Calu3 (cell line): ENCODE results near the gene OR10A4. TPM values are rescaled to one million over a fixed set of nuclear protein-coding genes. Genes with fewer than 3 reads are reported as not detected.

Source experiments
- BruUV-seq: library from RNA; stranded (reverse); fragments of 400-500 nt; replicated peaks from 2 replicates; lab custom pipeline; 2021; lab: Mats Ljungman, UMichigan
- CTCF ChIA-PET: fragments of 300-600 bp; sonication (Branson Sonifier 250); formaldehyde crosslinking; loops from one replicate; lab custom pipeline; 2022; ENCODE audit warnings: antibody characterized with exemption; lab: Charles Lee
- DNase-seq: peaks from one replicate; pipeline ENCODE4 v3.0.0; 2022
- H3K27ac Mint-ChIP-seq: one replicate; pipeline ENCODE4 v1.8.0; 2022; ENCODE audit warnings: mixed read lengths; ENCODE audit not compliant: unreplicated experiment
- H3K27me3 Mint-ChIP-seq: one replicate; pipeline ENCODE4 v1.8.0; 2022; ENCODE audit warnings: mixed read lengths; ENCODE audit not compliant: unreplicated experiment
- H3K36me3 Mint-ChIP-seq: one replicate; pipeline ENCODE4 v1.8.0; 2022; ENCODE audit warnings: mild to moderate bottlenecking, moderate library complexity, mixed read lengths; ENCODE audit not compliant: insufficient read depth, unreplicated experiment
- H3K4me1 Mint-ChIP-seq: one replicate; pipeline ENCODE4 v1.8.0; 2022; ENCODE audit warnings: mild to moderate bottlenecking, low read depth, mixed read lengths; ENCODE audit not compliant: unreplicated experiment
- H3K4me3 Mint-ChIP-seq: one replicate; pipeline ENCODE4 v1.8.0; 2022; ENCODE audit warnings: mild to moderate bottlenecking, low read depth, moderate library complexity, mixed read lengths; ENCODE audit not compliant: unreplicated experiment
- H3K9me3 Mint-ChIP-seq: one replicate; pipeline ENCODE4 v1.8.0; 2022; ENCODE audit warnings: low read depth, mixed read lengths; ENCODE audit not compliant: unreplicated experiment
- CTCF ChIP-seq: fragments of 200-600 bp; IDR thresholded peaks from one replicate; pipeline ENCODE4 v1.8.0; 2022; ENCODE audit warnings: antibody characterized with exemption; ENCODE audit not compliant: unreplicated experiment
- intact Hi-C: fragments of 100-400 bp; cut with micrococcal nuclease; formaldehyde crosslinking; loops from one replicate; pipeline ENCODE4 v1.10.0; 2022; ENCODE audit not compliant: unreplicated experiment
- total RNA-seq: library from RNA; stranded (reverse); gene quantifications from 2 replicates; pipeline ENCODE4 v1.2.3, GENCODE V29; 2022

Gene OR10A4
- total RNA-seq, 1 experiment from 2014 or later, result not detected

GRCh38 chr11:6841694-6842093 is 34.7 kb upstream of the OR10A4 start:
- peaks cover 9% of the 10 kb centered on the region for H3K9me3 Mint-ChIP-seq

GRCh38 chr11:6843670-6844069 is 32.8 kb upstream of the OR10A4 start:
- BruUV-seq, result no TSS peak
- H3K27me3 Mint-ChIP-seq, result peaks cover 31% of the 10 kb centered on the region
- no peak overlapping the region for H3K4me3 Mint-ChIP-seq
- H3K4me1 Mint-ChIP-seq, result peaks cover 5% of the 10 kb centered on the region
- DNase-seq, result no peak
- CTCF ChIA-PET, result no interaction called here
- peaks cover 12% of the 10 kb centered on the region for H3K9me3 Mint-ChIP-seq
- H3K27ac Mint-ChIP-seq, result no peak overlapping the region
- intact Hi-C loops, result no loop called here
- no peak for TF ChIP-seq CTCF
- H3K36me3 Mint-ChIP-seq, result no peaks in the 10 kb centered on the region

More at GRCh38 chr11:6841694-6842093, 34.7 kb upstream of the OR10A4 start:
- no peak for TF ChIP-seq CTCF
- DNase-seq, result no peak
- Mint-ChIP-seq H3K27ac (no peak overlapping the region), H3K36me3 (no peaks in the 10 kb centered on the region), H3K4me1 (peaks cover 5% of the 10 kb centered on the region), H3K4me3 (no peak overlapping the region), H3K27me3 (peaks cover 31% of the 10 kb centered on the region)
- BruUV-seq, result no TSS peak
- CTCF ChIA-PET, result no interaction called here
- intact Hi-C loops, result no loop called here

- H3K27ac Mint-ChIP-seq, result no peak overlapping the region
- no peak overlapping the region for H3K4me3 Mint-ChIP-seq
- no peaks in the 10 kb centered on the region for H3K36me3 Mint-ChIP-seq
- intact Hi-C loops, result no loop called here
- DNase-seq, result no peak
- CTCF ChIA-PET, result no interaction called here
- peaks cover 12% of the 10 kb centered on the region for H3K9me3 Mint-ChIP-seq
- H3K4me1 Mint-ChIP-seq, result peaks cover 5% of the 10 kb centered on the region
- peaks cover 31% of the 10 kb centered on the region for H3K27me3 Mint-ChIP-seq
- BruUV-seq, result no TSS peak
- no peak for TF ChIP-seq CTCF
These were observed 32.1 kb upstream of the OR10A4 start for GRCh38 chr11:6844356-6844755.

GRCh38 chr11:6845383-6845782 is 31.0 kb upstream of the OR10A4 start, which contains the start of gene OR10A5:
OR10A5 (plus strand) TSS chr11:6845683; CDS start chr11:6845683, 0 bp downstream.
- intact Hi-C loops, result no loop called here
- BruUV-seq, result no TSS peak
- Mint-ChIP-seq H3K4me3 (no peak within 1 kb of the TSS), H3K36me3 (no peaks in the 10 kb centered on the region), H3K9me3 (peaks cover 14% of the 10 kb centered on the region), H3K4me1 (peaks cover 5% of the 10 kb centered on the region), H3K27me3 (peaks cover 31% of the 10 kb centered on the region), H3K27ac (no peak within 1 kb of the TSS)
- CTCF ChIA-PET, result no interaction called here
- no peak for DNase-seq
- no peak for TF ChIP-seq CTCF
